ENCODE measurements around the gene MAN1C1.

- TF ChIP-seq FOXK1 (CRISPR knock-in tag; IDR thresholded peaks at IDR 0.05) (no peak), NFYB (CRISPR knock-in tag; conservative IDR thresholded peaks at IDR 0.05; ENCODE audit: low read depth) (no peak)
Observed at GRCh38 chr1:25624156-25624555, 7.6 kb downstream of the MAN1C1 start.

Data from WTC11 (cell line).